ENCODE results near the gene GMNC.

GRCh38 chr3:190864002-190864401 is 1.5 kb upstream of the GMNC start:
- TF ChIP-seq CTCF (IDR thresholded peaks at IDR 0.05; ENCODE audit: poor library complexity, severe bottlenecking) (no peak), RAD21 (conservative IDR thresholded peaks at IDR 0.05) (no peak), EZH2 (IDR thresholded peaks at IDR 0.05; ENCODE audit: borderline replicate concordance, insufficient read depth, low read length, poor library complexity, severe bottlenecking) (no peak), MXI1 (conservative IDR thresholded peaks at IDR 0.05; ENCODE audit: poor library complexity, severe bottlenecking) (no peak), EP300 (conservative IDR thresholded peaks at IDR 0.05; ENCODE audit: poor library complexity, severe bottlenecking) (no peak), TAF1 (IDR thresholded peaks at IDR 0.05; ENCODE audit: low read depth) (no peak)

All from neural cell (in vitro differentiated cells).